HFFc6 (cell line): Measurements from ENCODE around the gene ZNF74. TPM values are rescaled to one million over a fixed set of nuclear protein-coding genes. Genes with fewer than 3 reads are reported as not detected.
"Not testable (repeated sequence)": the region's sequence is repeated elsewhere in the genome, so short reads cannot be mapped to it uniquely, and the experiment has no call there.

Experiments
- DNase-seq: peaks from one replicate; pipeline ENCODE4 v3.0.0-alpha.2; 2018
- H3K27ac Mint-ChIP-seq: 2 replicates; pipeline ENCODE4 v1.8.0; 2020; ENCODE audit warnings: mild to moderate bottlenecking, mixed read lengths
- H3K27me3 Mint-ChIP-seq: 2 replicates; pipeline ENCODE4 v1.8.0; 2021; ENCODE audit warnings: mild to moderate bottlenecking, moderate library complexity, mixed read lengths; ENCODE audit not compliant: insufficient read depth
- H3K36me3 Mint-ChIP-seq: 2 replicates; pipeline ENCODE4 v1.8.0; 2021; ENCODE audit warnings: low read depth, mixed read lengths
- H3K4me1 Mint-ChIP-seq: 2 replicates; pipeline ENCODE4 v1.8.0; 2020; ENCODE audit warnings: low read depth, mixed read lengths
- H3K4me3 Mint-ChIP-seq: 2 replicates; pipeline ENCODE4 v1.8.0; 2020; ENCODE audit warnings: mild to moderate bottlenecking, moderate library complexity, mixed read lengths
- H3K9me3 Mint-ChIP-seq: 2 replicates; pipeline ENCODE4 v1.8.0; 2020; ENCODE audit warnings: mild to moderate bottlenecking, mixed read lengths
- CTCF ChIP-seq: fragments of 200-600 bp; sonication (generic); IDR thresholded peaks from 2 replicates; pipeline ENCODE4 v1.5.0; 2021; ENCODE audit warnings: antibody characterized with exemption, mild to moderate bottlenecking
- total RNA-seq, 6 experiments: library from RNA; stranded (reverse); fragmentation: NEBNext Ultra II Directional; extraction: Animal tissue kit (Norgen Biotek cat#: 25700); gene quantifications; 2 replicates in 1 of 6; 3 replicates in 5 of 6; pipeline ENCODE4 v1.2.3, GENCODE V29; 2021

Gene ZNF74
- total RNA-seq, 6 experiments from 2014 or later = 5.1 to 8.1 (median 6.2) TPM

GRCh38 chr22:20407829-20408228 is 13.9 kb downstream of the ZNF74 start:
- peaks cover 6% of the 10 kb centered on the region; the same call in 1 of the 2 replicates for H3K4me1 Mint-ChIP-seq
- H3K4me3 Mint-ChIP-seq = no peak overlapping the region
- no peaks in the 10 kb centered on the region; the same call in 1 of the 2 replicates for H3K27me3 Mint-ChIP-seq
- H3K36me3 Mint-ChIP-seq = peaks cover 4% of the 10 kb centered on the region; the same call in 1 of the 2 replicates
- TF ChIP-seq CTCF = no peak
- no peaks in the 10 kb centered on the region for H3K9me3 Mint-ChIP-seq
- DNase-seq = no peak
- H3K27ac Mint-ChIP-seq = no peak overlapping the region

- no peak overlapping the region for H3K4me3 Mint-ChIP-seq
- H3K27ac Mint-ChIP-seq = no peak overlapping the region
- no peak for DNase-seq
- H3K4me1 Mint-ChIP-seq = peaks cover 6% of the 10 kb centered on the region; the same call in 1 of the 2 replicates
- H3K9me3 Mint-ChIP-seq = no peaks in the 10 kb centered on the region
- no peaks in the 10 kb centered on the region; the same call in 1 of the 2 replicates for H3K27me3 Mint-ChIP-seq
- 0 out of 2 replicates have a peak, but pooled peaks cover 4% of the 10 kb centered on the region for H3K36me3 Mint-ChIP-seq
- TF ChIP-seq CTCF = no peak
These were observed 14.9 kb downstream of the ZNF74 start for GRCh38 chr22:20408891-20409290.

- H3K9me3 Mint-ChIP-seq, H3K4me1 Mint-ChIP-seq, H3K27me3 Mint-ChIP-seq, DNase-seq, H3K36me3 Mint-ChIP-seq, H3K4me3 Mint-ChIP-seq, H3K27ac Mint-ChIP-seq: not testable (repeated sequence)
These were observed 15.4 kb downstream of the ZNF74 start for GRCh38 chr22:20409385-20409784.

- H3K27ac Mint-ChIP-seq = no peak overlapping the region
- no peak for DNase-seq
- H3K9me3 Mint-ChIP-seq = no peaks in the 10 kb centered on the region
- H3K4me1 Mint-ChIP-seq = peaks cover 6% of the 10 kb centered on the region; the same call in 1 of the 2 replicates
- no peak for TF ChIP-seq CTCF
- no peaks in the 10 kb centered on the region for H3K36me3 Mint-ChIP-seq
- H3K4me3 Mint-ChIP-seq = no peak overlapping the region
- H3K27me3 Mint-ChIP-seq = no peaks in the 10 kb centered on the region; the same call in 1 of the 2 replicates
These were observed 18.7 kb downstream of the ZNF74 start for GRCh38 chr22:20412474-20413216.

- H3K9me3 Mint-ChIP-seq = no peaks in the 10 kb centered on the region
These were observed 19.5 kb downstream of the ZNF74 start for GRCh38 chr22:20413217-20414058.

More at GRCh38 chr22:20413217-20414058, 19.5 kb downstream of the ZNF74 start:
- Mint-ChIP-seq H3K27ac (no peak overlapping the region), H3K4me1 (peaks cover 6% of the 10 kb centered on the region; the same call in 1 of the 2 replicates), H3K27me3 (no peaks in the 10 kb centered on the region; the same call in none of the 2 replicates), H3K4me3 (no peak overlapping the region), H3K36me3 (no peaks in the 10 kb centered on the region)
- no peak for DNase-seq
- no peak for TF ChIP-seq CTCF
